C4-2B (cell line): Measurements from ENCODE around the gene WASHC4.

Experiments used
- H3K27ac ChIP-seq: fragments of 450-650 bp; 2 replicates; pipeline ENCODE4 v1.5.1; 2017
- CTCF ChIP-seq: fragments of 450-650 bp; conservative IDR thresholded peaks from 2 replicates; pipeline ENCODE4 v1.5.1; 2017; ENCODE audit warnings: mild to moderate bottlenecking
- ZFX ChIP-seq: fragments of 450-650 bp; IDR thresholded peaks from 2 replicates; pipeline ENCODE4 v1.6.1; 2017

Gene WASHC4

GRCh38 chr12:105201299-105201698, 93.8 kb downstream of the WASHC4 start:
- peak overlapping the region; percentile 32 for H3K27ac ChIP-seq
- no peak for TF ChIP-seq CTCF
- no peak for TF ChIP-seq ZFX

DNA sequence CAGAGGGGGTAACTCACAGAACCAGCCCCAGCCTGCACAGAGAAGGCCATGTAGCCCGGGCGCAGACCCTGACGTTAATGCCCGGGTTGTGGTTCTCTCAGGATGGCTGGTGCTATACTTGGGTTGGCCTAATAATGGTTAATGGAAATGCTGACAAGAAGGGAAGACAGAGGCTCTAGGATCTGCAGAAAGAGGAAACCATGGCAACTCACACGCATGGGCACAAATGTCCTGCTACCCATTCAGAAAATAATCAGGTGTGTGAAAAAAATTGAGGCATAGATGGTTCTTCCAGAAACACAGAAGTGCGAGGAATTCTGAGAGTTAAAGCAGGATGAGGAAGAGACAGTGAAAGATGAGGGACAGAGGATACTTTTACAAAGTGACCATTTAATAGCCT, 94.7 kb downstream of the WASHC4 start:
- H3K27ac ChIP-seq, result peak overlapping the region; percentile 34; the same call in 1 of the 2 replicates

DNA sequence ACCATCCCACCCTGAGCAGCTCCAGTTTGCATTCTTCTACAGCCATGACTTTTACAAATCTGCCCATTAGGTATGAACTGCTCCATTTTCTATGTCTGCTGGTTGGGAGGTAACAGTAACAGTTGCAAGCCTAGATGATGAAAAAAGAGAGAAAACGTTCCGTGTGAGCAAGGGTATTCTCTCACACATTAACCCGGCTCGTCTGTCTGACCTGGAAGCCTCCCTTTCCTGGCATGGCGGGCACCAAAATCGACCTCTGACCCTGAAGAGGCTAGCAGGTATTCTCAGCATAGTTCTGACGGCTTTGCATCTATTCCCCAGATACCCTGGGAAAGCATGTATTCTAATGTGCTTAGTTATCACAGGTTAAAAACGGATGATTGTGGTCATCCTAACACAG, 96.6 kb downstream of the WASHC4 start:
- TF ChIP-seq ZFX (no peak), CTCF (no peak)
- no peak overlapping the region for H3K27ac ChIP-seq

More for the DNA sequence above, 94.7 kb downstream of the WASHC4 start:
- TF ChIP-seq CTCF, result no peak
- TF ChIP-seq ZFX, result no peak

DNA sequence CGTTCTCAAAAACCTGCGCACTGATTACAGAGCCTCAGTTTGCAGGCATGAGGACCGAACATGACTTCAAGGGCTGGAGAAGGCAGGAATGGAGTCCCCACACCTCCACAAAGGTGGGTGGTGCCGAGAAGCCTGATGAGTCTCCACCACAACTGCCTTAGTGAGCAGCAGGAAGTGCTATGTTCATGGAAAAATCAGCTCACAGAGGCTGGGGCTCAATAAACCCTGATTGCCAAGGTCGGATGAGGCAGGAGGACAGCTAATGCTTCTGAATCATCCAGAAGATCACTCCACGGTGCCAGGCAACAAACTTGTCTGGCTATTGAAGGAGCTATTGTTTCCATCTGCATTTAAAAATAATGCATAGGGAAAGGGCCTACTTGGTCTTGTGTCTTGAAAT, 97.4 kb downstream of the WASHC4 start:
- H3K27ac ChIP-seq, result no peak overlapping the region
- TF ChIP-seq CTCF (no peak), ZFX (no peak)

GRCh38 chr12:105205322-105206048, 98.0 kb downstream of the WASHC4 start:
- TF ChIP-seq ZFX, result no peak
- no peak overlapping the region for H3K27ac ChIP-seq

GRCh38 chr12:105206686-105207374, 99.3 kb downstream of the WASHC4 start:
- no peak overlapping the region for H3K27ac ChIP-seq
- TF ChIP-seq ZFX, result no peak
- TF ChIP-seq CTCF, result no peak

GRCh38 chr12:105209091-105209490, 101.6 kb downstream of the WASHC4 start:
- no peak overlapping the region for H3K27ac ChIP-seq
- TF ChIP-seq CTCF (no peak), ZFX (no peak)
